ENCODE measurements around the gene PXYLP1. TPM values are rescaled to one million over a fixed set of nuclear protein-coding genes. Genes with fewer than 3 reads are reported as not detected.

The PXYLP1 gene
- total and polyA plus RNA-seq, 10 of the 15 experiments (the other 5 are each of a cell fraction or from before 2014, with no cell fraction given), result 0.06 to 1.7 (median 0.35) TPM

GRCh38 chr3:141231101-141231951 is at the start of gene PXYLP1 (continued):
- TF ChIP-seq CUX1 (IDR thresholded peaks at IDR 0.05; ENCODE audit: insufficient replicate concordance, low read depth, low read length) (no peak), POLR2AphosphoS5 (IDR thresholded peaks at IDR 0.05; ENCODE audit: low read length) (peak; percentile 81), ZNF217 (IDR thresholded peaks at IDR 0.05) (peak; percentile 75; the same call in 1 of the 2 replicates), TCF3 (IDR thresholded peaks at IDR 0.05; ENCODE audit: borderline replicate concordance, insufficient read depth, low read depth, low read length) (no peak), ZSCAN29 (IDR thresholded peaks at IDR 0.05) (peak; percentile 42; the same call in 1 of the 2 replicates), YY1 (IDR thresholded peaks at IDR 0.05; ENCODE audit: low read depth, low read length) (peak; percentile 51), SMC3 (IDR thresholded peaks at IDR 0.05; ENCODE audit: borderline replicate concordance, low read length) (peak; percentile 4; the same call in 1 of the 2 replicates), FOS (IDR thresholded peaks at IDR 0.05; ENCODE audit: borderline replicate concordance, extremely low read depth, insufficient read length) (no peak), E2F8 (IDR thresholded peaks at IDR 0.05; ENCODE audit: low read depth, partially characterized antibody) (no peak), DPF2 (IDR thresholded peaks at IDR 0.05) (peak; percentile 57), BHLHE40 (IDR thresholded peaks at IDR 0.05; ENCODE audit: borderline replicate concordance in 1 of 2, low read depth in 2 of 2, low read length in 1 of 2) (peak in 1 of 2 experiments; percentile 67; a peak in 2 of 4 replicates), ZBTB40 (IDR thresholded peaks at IDR 0.05; ENCODE audit: borderline replicate concordance) (peak; percentile 31; the same call in 1 of the 2 replicates), YBX1 (IDR thresholded peaks at IDR 0.05) (no peak), IRF3 (IDR thresholded peaks at IDR 0.05) (no peak), RB1 (IDR thresholded peaks at IDR 0.05; ENCODE audit: borderline replicate concordance) (peak; percentile 64; the same call in 1 of the 2 replicates)

Measured in GM12878 (cell line).